GM18502 (cell line): ENCODE results near the gene PNLDC1.

Experiments used
- ATAC-seq: cut with Tn5 transposase; IDR thresholded peaks from one replicate; pipeline ENCODE4 v1.9.1; 2021; ENCODE audit warnings: mild to moderate bottlenecking; ENCODE audit not compliant: unreplicated experiment, poor library complexity

The PNLDC1 gene

GRCh38 chr6:159800141-159800865 lies at the start of gene PNLDC1:
Gene PNLDC1, plus strand, starts transcription at chr6:159800276. Its CDS starts 32 bp downstream, at chr6:159800308.
- no peak for ATAC-seq

- no peak for ATAC-seq
Measured at GRCh38 chr6:159751448-159751847, 48.6 kb upstream of the PNLDC1 start.

- ATAC-seq = no peak
Measured at GRCh38 chr6:159753081-159753872, 46.8 kb upstream of the PNLDC1 start.

GRCh38 chr6:159754401-159754800 lies 45.7 kb upstream of the PNLDC1 start:
- ATAC-seq = no peak

GRCh38 chr6:159754959-159755914 lies 44.8 kb upstream of the PNLDC1 start:
- no peak for ATAC-seq

GRCh38 chr6:159756508-159756907 lies 43.6 kb upstream of the PNLDC1 start:
- no peak for ATAC-seq

GRCh38 chr6:159758031-159759001 lies 41.8 kb upstream of the PNLDC1 start:
- no peak for ATAC-seq

- ATAC-seq = no peak
Measured at GRCh38 chr6:159759645-159760044, 40.4 kb upstream of the PNLDC1 start.

GRCh38 chr6:159760602-159761057 lies 39.4 kb upstream of the PNLDC1 start:
- no peak for ATAC-seq

- ATAC-seq = peak; percentile 0
Measured at GRCh38 chr6:159761129-159761872, 38.8 kb upstream of the PNLDC1 start.

- peak; percentile 98 for ATAC-seq
Measured at GRCh38 chr6:159761873-159762680, 38.0 kb upstream of the PNLDC1 start, which contains the start of gene ACAT2. Gene ACAT2, plus strand, starts transcription at chr6:159762045. Its CDS starts 43 bp downstream, at chr6:159762088.

GRCh38 chr6:159762681-159763293 lies 37.3 kb upstream of the PNLDC1 start:
- peak; percentile 19 for ATAC-seq

GRCh38 chr6:159766906-159767305 lies 33.2 kb upstream of the PNLDC1 start:
- no peak for ATAC-seq

GRCh38 chr6:159769470-159769869 lies 30.6 kb upstream of the PNLDC1 start:
- no peak for ATAC-seq

GRCh38 chr6:159772196-159772595 lies 27.9 kb upstream of the PNLDC1 start:
- no peak for ATAC-seq

- no peak for ATAC-seq
Measured at GRCh38 chr6:159777240-159777904, 22.7 kb upstream of the PNLDC1 start.

GRCh38 chr6:159778131-159778530 lies 21.9 kb upstream of the PNLDC1 start:
- ATAC-seq = no peak
